ENCODE measurements around the gene TNNT2. TPM values are rescaled to one million over a fixed set of nuclear protein-coding genes. Genes with fewer than 3 reads are reported as not detected.

The TNNT2 gene
- total and polyA plus RNA-seq, 2 of the 4 experiments (the other 2 are of a cell fraction): 0.18 to 1.2 TPM

DNA sequence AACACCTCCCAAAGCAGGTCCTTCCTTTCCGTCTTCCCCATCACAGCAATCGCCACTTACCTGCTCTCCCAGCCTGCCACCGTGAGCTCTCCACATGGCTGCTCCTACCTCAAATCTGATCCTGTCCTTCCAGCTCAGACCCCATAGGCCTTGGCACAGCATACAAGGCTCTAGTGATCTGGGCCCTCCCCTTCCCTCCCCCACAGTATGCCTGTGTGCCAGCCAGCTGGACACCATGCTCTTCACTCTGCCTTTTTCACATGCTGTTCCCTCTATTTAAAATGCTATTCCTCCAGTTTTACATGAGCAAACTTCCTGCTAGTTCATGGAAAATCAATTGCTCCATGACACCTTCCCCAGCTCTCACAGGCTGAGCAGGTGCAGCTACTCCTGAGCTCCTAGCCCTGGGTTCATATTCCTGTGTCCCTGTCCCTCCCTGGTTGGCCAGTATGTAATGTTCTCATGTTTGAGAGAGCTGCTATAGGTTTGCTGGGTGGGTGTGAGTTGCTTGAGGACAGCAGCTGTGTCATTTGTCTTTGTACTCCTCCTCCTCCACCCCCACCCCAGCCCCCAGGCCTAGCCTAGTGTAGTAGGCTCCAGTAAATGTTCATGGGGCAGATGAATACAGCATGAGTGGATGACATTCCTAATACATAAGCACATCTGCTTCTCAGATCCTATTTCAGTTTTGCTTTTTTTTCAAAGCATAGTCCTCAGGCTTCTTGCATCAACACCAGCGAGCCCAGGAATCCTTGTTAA lies 6.3 kb upstream of the TNNT2 start:
- peak overlapping the region; percentile 96 for H2BK20ac ChIP-seq (ENCODE audit: low read depth, low read length)
- peak overlapping the region; percentile 98 for H2BK120ac ChIP-seq (ENCODE audit: low read depth, low read length)
- POLR2A ChIA-PET (ENCODE audit: unreplicated experiment): no interaction called here
- peaks cover 20% of the 10 kb centered on the region for H3K4me1 ChIP-seq (ENCODE audit: control insufficient read depth, insufficient read depth, low read length)
- no peaks in the 10 kb centered on the region for H4K20me1 ChIP-seq (ENCODE audit: insufficient read depth, low read length)
- H3K79me1 ChIP-seq (ENCODE audit: low read depth in 1 of 2, low read length in 2 of 2): peaks cover 0 to 3% of the 10 kb centered on the region in 2 experiments; a peak in 1 of 4 replicates
- peak overlapping the region; percentile 91 for H4K5ac ChIP-seq (ENCODE audit: low read depth, low read length)
- H3K4me3 ChIP-seq (ENCODE audit: insufficient read depth, low read depth, low read length): no peak overlapping the region
- intact Hi-C loops (cut with micrococcal nuclease): loop anchor here (10.0 kb wide), 1 partner anchor 1939 kb away; no protein-coding TSS in a partner anchor
- CTCF ChIA-PET: interaction anchor here (1.0 kb wide), 1 partner anchor 25 kb away, joined by 3 read pairs; no protein-coding TSS in a partner anchor
- H4K91ac ChIP-seq (ENCODE audit: insufficient read depth, low read depth, low read length): peak overlapping the region; percentile 96
- H2AK5ac ChIP-seq (ENCODE audit: low read depth, low read length): peak overlapping the region; percentile 96
- H3K9ac ChIP-seq (ENCODE audit: low read depth, low read length): peak overlapping the region; percentile 54; the same call in 1 of the 2 replicates
- H3K23ac ChIP-seq (ENCODE audit: low read depth, low read length): peak overlapping the region; percentile 87
- peak overlapping the region; percentile 90 for H3K14ac ChIP-seq (replicated peaks; ENCODE audit: low read depth, low read length)
- H3K9me1 ChIP-seq (ENCODE audit: insufficient read depth, low read length): peaks cover 21% of the 10 kb centered on the region
- H3K4me2 ChIP-seq (ENCODE audit: low read depth, low read length): peak overlapping the region; percentile 86
- H3K27ac ChIP-seq (ENCODE audit: insufficient read depth, low read length): peak overlapping the region; percentile 95
- no peak overlapping the region; the same call in 1 of the 2 replicates for H3K56ac ChIP-seq (ENCODE audit: extremely low read depth, insufficient read depth, low read length)
- H2BK5ac ChIP-seq (ENCODE audit: low read depth, low read length, poor library complexity, severe bottlenecking): peak overlapping the region; percentile 92
- peak overlapping the region; percentile 97 for H2AK9ac ChIP-seq (replicated peaks; ENCODE audit: low read depth, low read length, poor library complexity)
- 100% methylated on average over 3 of the region's 4 CpGs; no CpG with 5 or more reads in 1 of the 2 experiments for WGBS, 2 experiments (ENCODE audit: extremely low coverage in 2 of 2, insufficient read length in 1 of 2)
- DNase-seq (peak; percentile 96), ATAC-seq (ENCODE audit: low read depth) (peak; percentile 97)
- H3K9me3 ChIP-seq (ENCODE audit: control insufficient read depth, insufficient read depth, low read length): no peaks in the 10 kb centered on the region
- TF ChIP-seq RCOR1 (IDR thresholded peaks at IDR 0.05; ENCODE audit: insufficient replicate concordance, low read length) (no peak), FOS (IDR thresholded peaks at IDR 0.05; ENCODE audit: low read depth, low read length) (peak; percentile 79), MAZ (IDR thresholded peaks at IDR 0.05; ENCODE audit: borderline replicate concordance, low read depth, low read length) (peak; percentile 98), CEBPB (IDR thresholded peaks at IDR 0.05; ENCODE audit: low read depth, low read length) (peak; percentile 85), SMC3 (IDR thresholded peaks at IDR 0.05; ENCODE audit: low read depth, low read length) (no peak)
- peak overlapping the region; percentile 94 for H2AFZ ChIP-seq (replicated peaks; ENCODE audit: low read length, poor library complexity)
- peak overlapping the region; percentile 62; the same call in 1 of the 3 replicates for H2BK15ac ChIP-seq (ENCODE audit: low read depth, low read length)
- H3K27me3 ChIP-seq (ENCODE audit: control insufficient read depth, insufficient read depth, low read length): no peaks in the 10 kb centered on the region; the same call in 1 of the 2 replicates
- H4K8ac ChIP-seq (ENCODE audit: low read depth in 2 of 2, low read length in 2 of 2): peak overlapping the region; percentile 2 to 96; a peak in 2 of 4 replicates
- H3K4ac ChIP-seq (ENCODE audit: low read depth, low read length): peak overlapping the region; percentile 95
- in situ Hi-C loops (cut with MboI; ENCODE audit: low sequenced_read_pairs): no loop called here
- H3K36me3 ChIP-seq (ENCODE audit: control insufficient read depth, insufficient read depth, low read length): no peaks in the 10 kb centered on the region
- BruUV-seq (replicated peaks): no TSS peak
- peak overlapping the region; percentile 94 for H3K18ac ChIP-seq (ENCODE audit: low read depth, low read length)
- dilution Hi-C loops (cut with HindIII; ENCODE audit: low sequenced_read_pairs, unreplicated experiment): no loop called here

Data from IMR-90 (cell line).